H9 (cell line): ENCODE measurements around the gene EFL1. TPM values are rescaled to one million over a fixed set of nuclear protein-coding genes. Genes with fewer than 3 reads are reported as not detected.

Source experiments
- DNase-seq: peaks from one replicate; pipeline ENCODE4 v3.0.0-alpha.2; 2017
- H2AFZ ChIP-seq: one replicate; pipeline ENCODE4 v1.6.1; 2013; ENCODE audit warnings: mild to moderate bottlenecking, low read length, control low read depth, moderate library complexity
- H2AK5ac ChIP-seq: 2 replicates; pipeline ENCODE4 v1.6.1; 2013; ENCODE audit warnings: low read length, control low read depth, mixed read lengths; ENCODE audit not compliant: insufficient read length
- H2BK120ac ChIP-seq: one replicate; pipeline ENCODE4 v1.6.1; 2013; ENCODE audit warnings: low read depth, mild to moderate bottlenecking, low read length, control low read depth, inconsistent platforms; ENCODE audit not compliant: poor library complexity, severe bottlenecking
- H2BK12ac ChIP-seq: 2 replicates; pipeline ENCODE4 v1.6.1; 2013; ENCODE audit warnings: low read length, control low read depth, mixed read lengths, low read depth; ENCODE audit not compliant: insufficient read length
- H2BK15ac ChIP-seq: 2 replicates; pipeline ENCODE4 v1.6.1; 2013; ENCODE audit warnings: low read depth, low read length, control low read depth
- H2BK20ac ChIP-seq: one replicate; pipeline ENCODE4 v1.6.1; 2013; ENCODE audit warnings: low read depth, mild to moderate bottlenecking, low read length, control low read depth, inconsistent platforms; ENCODE audit not compliant: poor library complexity, severe bottlenecking
- H2BK5ac ChIP-seq: 2 replicates; pipeline ENCODE4 v1.6.1; 2013; ENCODE audit warnings: low read length, control low read depth, mixed read lengths; ENCODE audit not compliant: insufficient read length
- H3K14ac ChIP-seq: 2 replicates; pipeline ENCODE4 v1.6.1; 2013; ENCODE audit warnings: low read length, control low read depth; ENCODE audit not compliant: insufficient read depth
- H3K18ac ChIP-seq: 2 replicates; pipeline ENCODE4 v1.6.1; 2013; ENCODE audit warnings: low read depth, mild to moderate bottlenecking, mixed read lengths, low read length, control low read depth; ENCODE audit not compliant: insufficient read length
- H3K23ac ChIP-seq: 2 replicates; pipeline ENCODE4 v1.6.1; 2013; ENCODE audit warnings: low read length, control low read depth, mixed read lengths, low read depth; ENCODE audit not compliant: insufficient read length
- H3K23me2 ChIP-seq: 2 replicates; pipeline ENCODE4 v1.6.1; 2013; ENCODE audit warnings: low read depth, mild to moderate bottlenecking, mixed read lengths, low read length, control low read depth; ENCODE audit not compliant: insufficient read length, poor library complexity, severe bottlenecking
- H3K27ac ChIP-seq: 2 replicates; pipeline ENCODE4 v1.5.1; 2013; ENCODE audit warnings: low read length, control low read depth, mixed read lengths, low read depth; ENCODE audit not compliant: insufficient read length
- H3K27me3 ChIP-seq: 2 replicates; pipeline ENCODE4 v1.6.1; 2013; ENCODE audit warnings: low read length, control low read depth, inconsistent platforms; ENCODE audit not compliant: insufficient read depth
- H3K4ac ChIP-seq: 2 replicates; pipeline ENCODE4 v1.6.1; 2013; ENCODE audit warnings: low read depth, mild to moderate bottlenecking, control low read depth, inconsistent platforms, low read length, moderate library complexity
- H3K4me1 ChIP-seq: 2 replicates; pipeline ENCODE4 v1.6.1; 2013; ENCODE audit warnings: low read length, control low read depth, inconsistent platforms; ENCODE audit not compliant: insufficient read depth
- H3K4me2 ChIP-seq: 2 replicates; pipeline ENCODE4 v1.6.1; 2013; ENCODE audit warnings: low read length, control low read depth, mixed read lengths; ENCODE audit not compliant: insufficient read length, insufficient read depth
- H3K56ac ChIP-seq: 2 replicates; pipeline ENCODE4 v1.6.1; 2013; ENCODE audit warnings: low read depth, mild to moderate bottlenecking, mixed read lengths, low read length, control low read depth; ENCODE audit not compliant: insufficient read length
- H3K79me1 ChIP-seq: 2 replicates; pipeline ENCODE4 v1.6.1; 2013; ENCODE audit warnings: low read depth, mild to moderate bottlenecking, moderate library complexity, low read length, control low read depth, inconsistent platforms; ENCODE audit not compliant: insufficient read depth, poor library complexity, severe bottlenecking
- H3K79me2 ChIP-seq: 2 replicates; pipeline ENCODE4 v1.6.1; 2013; ENCODE audit warnings: low read length, control low read depth, inconsistent platforms; ENCODE audit not compliant: insufficient read depth
- H3K9ac ChIP-seq: 2 replicates; pipeline ENCODE4 v1.6.1; 2013; ENCODE audit warnings: low read length, control low read depth, mixed read lengths; ENCODE audit not compliant: insufficient read length; ENCODE audit errors: extremely low read depth
- H3K9me3 ChIP-seq: one replicate; pipeline ENCODE4 v1.6.1; 2013; ENCODE audit warnings: low read depth, low read length, inconsistent platforms; ENCODE audit not compliant: control insufficient read depth
- H3T11ph ChIP-seq: one replicate; pipeline ENCODE4 v1.6.1; 2013; ENCODE audit warnings: mild to moderate bottlenecking, low read length, control low read depth, inconsistent platforms
- H4K20me1 ChIP-seq: one replicate; pipeline ENCODE4 v1.6.1; 2013; ENCODE audit not compliant: control insufficient read depth, insufficient read length, insufficient read depth
- H4K5ac ChIP-seq: 2 replicates; pipeline ENCODE4 v1.6.1; 2013; ENCODE audit warnings: low read depth, mild to moderate bottlenecking, mixed read lengths, low read length, control low read depth; ENCODE audit not compliant: insufficient read length
- H4K8ac ChIP-seq: replicated peaks from 2 replicates; pipeline ENCODE4 v1.6.1; 2013; ENCODE audit warnings: low read length, control low read depth, mixed read lengths, low read depth; ENCODE audit not compliant: insufficient read length
- H4K91ac ChIP-seq: 2 replicates; pipeline ENCODE4 v1.6.1; 2013; ENCODE audit warnings: low read depth, mild to moderate bottlenecking, moderate library complexity, mixed read lengths, low read length, control low read depth; ENCODE audit not compliant: insufficient read length
- H3K27ac Mint-ChIP-seq, 3 experiments: 2 replicates in 2 of 3; 3 replicates in 1 of 3; pipeline ENCODE4 v1.8.0; 2020 to 2021; ENCODE audit warnings: mixed read lengths in 3 of 3, mild to moderate bottlenecking in 1 of 3, moderate library complexity in 1 of 3
- H3K27me3 Mint-ChIP-seq: 2 replicates; pipeline ENCODE4 v1.8.0; 2021; ENCODE audit warnings: low read depth, mild to moderate bottlenecking, moderate library complexity, mixed read lengths
- H3K36me3 Mint-ChIP-seq, 3 experiments: 2 replicates in 2 of 3; 3 replicates in 1 of 3; pipeline ENCODE4 v1.8.0; 2020 to 2021; ENCODE audit warnings: low read depth in 3 of 3, mixed read lengths in 3 of 3; ENCODE audit not compliant: insufficient read depth in 1 of 3
- H3K4me1 Mint-ChIP-seq, 2 experiments: 2 replicates each; pipeline ENCODE4 v1.8.0; 2020; ENCODE audit warnings: mixed read lengths in 2 of 2
- H3K4me3 Mint-ChIP-seq, 2 experiments: 2 replicates in 1 of 2; 3 replicates in 1 of 2; pipeline ENCODE4 v1.8.0; 2020 to 2021; ENCODE audit warnings: mild to moderate bottlenecking in 2 of 2, mixed read lengths in 2 of 2, moderate library complexity in 1 of 2
- H3K9me3 Mint-ChIP-seq, 2 experiments: 2 replicates in 1 of 2; 3 replicates in 1 of 2; pipeline ENCODE4 v1.8.0; 2020; ENCODE audit warnings: mild to moderate bottlenecking in 2 of 2, mixed read lengths in 2 of 2, moderate library complexity in 1 of 2
- WGBS: extraction: QIAGEN DNeasy Blood & Tissue Kit; methylation state at CpG from one replicate; pipeline ENCODE4 v1.1.7; 2013; ENCODE audit warnings: missing lambda C conversion rate, low lambda C conversion rate, mixed read lengths; ENCODE audit not compliant: insufficient read length; ENCODE audit errors: extremely low coverage; 5-methylcytosine and 5-hydroxymethylcytosine counted together
- total RNA-seq: library from RNA; stranded (reverse); gene quantifications from 2 replicates; pipeline ENCODE4 v1.2.1, GENCODE V29; 2021
- TF ChIP-seq, protein P1 (sequence below): fragments of 200-600 bp; sonication (generic); conservative IDR thresholded peaks from 3 replicates; pipeline ENCODE4 v1.8.0; 2021; ENCODE audit warnings: antibody characterized with exemption, mild to moderate bottlenecking

EFL1 gene
- total RNA-seq, 1 experiment from 2014 or later, result 29.4 TPM

DNA sequence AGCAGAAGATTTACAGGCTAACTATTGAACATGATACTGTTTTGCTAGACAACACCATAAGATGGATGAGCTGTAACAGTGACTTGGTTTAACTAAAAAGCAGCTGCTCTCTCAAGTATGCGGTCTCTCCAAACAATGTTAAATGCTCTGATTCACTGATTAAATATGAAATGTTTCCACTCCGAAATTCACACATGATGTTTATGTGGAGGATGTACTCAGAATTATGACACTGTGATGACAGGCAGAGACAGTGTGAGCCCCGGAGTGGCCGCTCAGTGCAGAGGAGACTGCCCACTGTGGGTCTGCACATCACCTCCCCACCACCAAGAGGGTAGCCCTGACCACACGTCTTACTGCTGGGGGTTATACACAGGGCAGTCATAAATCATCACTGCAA, 132.8 kb downstream of the EFL1 start:
- Histone ChIP-seq H3K79me2 (no peaks in the 10 kb centered on the region), H2BK15ac (no peak overlapping the region), H2BK12ac (no peak overlapping the region), H4K91ac (no peak overlapping the region), H3K14ac (no peak overlapping the region), H2BK5ac (no peak overlapping the region), H4K8ac (no peak overlapping the region), H3K9ac (no peak overlapping the region), H3K4ac (no peak overlapping the region), H2AK5ac (no peak overlapping the region), H3K56ac (no peak overlapping the region), H3K18ac (no peak overlapping the region), H4K20me1 (no peaks in the 10 kb centered on the region), H3K27ac (no peak overlapping the region), H3K9me3 (no peaks in the 10 kb centered on the region), H3K23ac (no peak overlapping the region), H3K27me3 (no peaks in the 10 kb centered on the region), H3K4me2 (no peak overlapping the region), H2BK20ac (no peak overlapping the region), H3K79me1 (no peaks in the 10 kb centered on the region), H4K5ac (no peak overlapping the region), H3K23me2 (no peaks in the 10 kb centered on the region), H2BK120ac (no peak overlapping the region), H3T11ph (no peak overlapping the region), H3K4me1 (no peaks in the 10 kb centered on the region), H2AFZ (no peak overlapping the region)
- Mint-ChIP-seq H3K36me3 (peaks cover 0 to 13% (median 4%) of the 10 kb centered on the region in 3 experiments; a peak in 4 of 7 replicates), H3K27ac (no peak overlapping the region), H3K4me3 (no peak overlapping the region), H3K27me3 (no peaks in the 10 kb centered on the region), H3K9me3 (no peaks in the 10 kb centered on the region), H3K4me1 (no peaks in the 10 kb centered on the region)
- TF ChIP-seq, protein P1, sequence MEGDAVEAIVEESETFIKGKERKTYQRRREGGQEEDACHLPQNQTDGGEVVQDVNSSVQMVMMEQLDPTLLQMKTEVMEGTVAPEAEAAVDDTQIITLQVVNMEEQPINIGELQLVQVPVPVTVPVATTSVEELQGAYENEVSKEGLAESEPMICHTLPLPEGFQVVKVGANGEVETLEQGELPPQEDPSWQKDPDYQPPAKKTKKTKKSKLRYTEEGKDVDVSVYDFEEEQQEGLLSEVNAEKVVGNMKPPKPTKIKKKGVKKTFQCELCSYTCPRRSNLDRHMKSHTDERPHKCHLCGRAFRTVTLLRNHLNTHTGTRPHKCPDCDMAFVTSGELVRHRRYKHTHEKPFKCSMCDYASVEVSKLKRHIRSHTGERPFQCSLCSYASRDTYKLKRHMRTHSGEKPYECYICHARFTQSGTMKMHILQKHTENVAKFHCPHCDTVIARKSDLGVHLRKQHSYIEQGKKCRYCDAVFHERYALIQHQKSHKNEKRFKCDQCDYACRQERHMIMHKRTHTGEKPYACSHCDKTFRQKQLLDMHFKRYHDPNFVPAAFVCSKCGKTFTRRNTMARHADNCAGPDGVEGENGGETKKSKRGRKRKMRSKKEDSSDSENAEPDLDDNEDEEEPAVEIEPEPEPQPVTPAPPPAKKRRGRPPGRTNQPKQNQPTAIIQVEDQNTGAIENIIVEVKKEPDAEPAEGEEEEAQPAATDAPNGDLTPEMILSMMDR, result no peak
- no CpG with 5 or more reads among the region's 5 CpGs for WGBS
- no peak for DNase-seq
